Epithelial cell of prostate (primary cell): ENCODE measurements around the gene CTIF.
"Not testable (repeated sequence)": the region's sequence is repeated elsewhere in the genome, so short reads cannot be mapped to it uniquely, and the experiment has no call there.

Source experiments
- DNase-seq: peaks from one replicate; pipeline ENCODE4 v3.0.0-alpha.2; 2011; ENCODE audit warnings: low read depth, low spot score
- H3K27ac ChIP-seq: fragments of 450-650 bp; 2 replicates; pipeline ENCODE4 v1.5.1; 2017; ENCODE audit warnings: mild to moderate bottlenecking

CTIF gene

DNA sequence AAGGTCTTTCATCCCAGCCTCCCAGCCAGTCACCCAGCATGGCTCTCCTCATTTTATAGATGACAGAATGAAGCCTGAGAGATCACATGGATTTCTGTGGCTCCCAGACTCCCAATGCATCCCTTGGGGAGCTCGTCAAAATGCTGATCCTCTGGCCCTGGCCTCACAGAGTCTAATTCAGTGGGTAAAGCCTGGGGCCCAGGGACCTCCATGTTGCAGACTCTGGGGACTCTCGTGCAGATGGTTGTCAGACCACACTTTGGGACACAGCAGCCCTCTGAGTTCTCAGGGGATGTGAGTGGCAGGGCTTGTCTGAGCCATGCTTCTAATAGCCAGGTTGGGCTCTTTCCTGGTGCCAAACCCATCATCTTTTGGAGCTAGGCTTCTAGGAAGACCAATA is 97.0 kb downstream of the CTIF start:
- no peak for DNase-seq
- no peak overlapping the region for H3K27ac ChIP-seq

DNA sequence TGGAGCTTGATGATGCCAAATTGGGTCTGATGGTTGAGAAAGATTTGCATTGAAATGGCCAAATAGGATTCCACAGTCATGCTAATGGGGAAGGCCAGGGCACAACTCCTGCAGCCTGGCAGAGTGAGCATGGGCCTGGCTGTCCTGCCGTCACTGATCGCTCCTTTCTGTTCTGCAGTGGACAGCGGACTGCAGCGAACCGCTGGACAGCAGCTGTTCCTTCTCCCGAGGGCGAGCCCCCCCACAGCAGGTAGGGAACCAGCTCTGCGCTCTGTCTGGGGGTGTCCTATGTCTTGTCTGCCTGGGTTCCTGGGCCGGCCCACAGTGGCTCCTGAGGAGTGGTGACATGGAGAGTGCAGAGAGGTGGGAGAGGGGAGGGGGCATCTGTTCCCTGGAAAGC is 97.6 kb downstream of the CTIF start:
- DNase-seq: no peak
- H3K27ac ChIP-seq: no peak overlapping the region

DNA sequence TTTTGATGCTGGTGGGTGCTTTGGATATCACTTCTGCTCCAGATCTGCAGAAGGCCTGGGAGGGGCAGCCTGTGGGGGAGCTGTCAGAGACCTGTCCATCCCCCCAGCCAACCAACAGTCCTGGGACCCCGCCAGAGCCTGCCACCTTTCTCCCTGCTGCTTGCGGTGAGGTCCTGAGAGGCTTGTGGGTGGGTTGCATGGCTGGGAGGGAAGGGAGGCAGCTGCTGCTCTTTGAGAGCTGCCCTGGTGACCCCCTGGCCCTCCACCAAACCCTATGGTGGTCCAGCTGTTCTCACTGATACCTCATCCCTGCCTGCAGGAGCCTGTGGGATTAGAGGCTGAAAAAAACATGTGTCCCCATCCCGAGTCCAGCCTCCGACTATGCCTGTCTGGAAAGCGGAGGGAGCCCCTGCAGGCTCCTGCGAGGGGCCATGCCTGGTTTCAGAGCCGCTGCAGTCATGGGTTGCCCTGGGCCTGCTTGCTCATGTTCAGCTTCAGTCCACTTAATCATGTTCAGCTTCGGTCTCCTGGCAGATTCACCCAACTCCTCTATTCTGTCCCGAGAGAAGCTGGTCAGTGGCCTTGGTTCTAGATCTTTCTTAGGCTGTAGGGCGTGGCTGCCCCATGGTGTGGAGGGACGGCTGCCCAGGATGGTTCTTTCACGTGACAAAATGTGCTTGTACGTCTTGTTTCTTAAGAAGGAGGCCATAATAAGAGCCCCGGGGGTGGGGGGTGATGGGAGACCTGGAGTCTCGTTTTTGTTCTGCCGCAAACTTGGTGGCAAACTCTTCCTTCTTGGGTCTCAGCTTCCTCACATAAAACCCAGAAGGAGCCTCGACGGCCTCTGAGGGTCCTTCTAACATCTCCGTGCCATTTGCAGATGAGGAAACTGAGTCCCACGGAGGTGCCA is 98.5 kb downstream of the CTIF start:
- no peak overlapping the region for H3K27ac ChIP-seq
- DNase-seq: no peak

DNA sequence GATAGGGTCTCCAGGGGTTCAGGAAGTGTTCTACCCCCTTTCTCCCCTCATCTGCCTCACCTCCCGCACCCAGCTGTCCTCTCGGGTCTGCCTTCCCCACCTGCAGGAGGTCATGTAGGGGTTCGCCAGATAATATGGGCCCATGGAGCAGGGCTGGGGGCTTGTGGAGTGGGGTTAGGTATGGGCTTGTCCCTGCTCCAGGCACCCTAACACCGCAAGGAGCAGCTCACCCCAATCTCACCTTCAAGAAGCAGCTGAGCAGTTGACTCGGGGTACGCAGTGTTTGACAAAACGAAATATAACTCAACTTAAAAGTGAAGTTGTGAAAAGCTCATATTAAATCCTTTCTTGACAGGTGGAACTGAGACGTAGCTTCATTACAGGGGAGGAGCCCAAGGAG is 99.6 kb downstream of the CTIF start:
- no peak for DNase-seq
- no peak overlapping the region for H3K27ac ChIP-seq

DNA sequence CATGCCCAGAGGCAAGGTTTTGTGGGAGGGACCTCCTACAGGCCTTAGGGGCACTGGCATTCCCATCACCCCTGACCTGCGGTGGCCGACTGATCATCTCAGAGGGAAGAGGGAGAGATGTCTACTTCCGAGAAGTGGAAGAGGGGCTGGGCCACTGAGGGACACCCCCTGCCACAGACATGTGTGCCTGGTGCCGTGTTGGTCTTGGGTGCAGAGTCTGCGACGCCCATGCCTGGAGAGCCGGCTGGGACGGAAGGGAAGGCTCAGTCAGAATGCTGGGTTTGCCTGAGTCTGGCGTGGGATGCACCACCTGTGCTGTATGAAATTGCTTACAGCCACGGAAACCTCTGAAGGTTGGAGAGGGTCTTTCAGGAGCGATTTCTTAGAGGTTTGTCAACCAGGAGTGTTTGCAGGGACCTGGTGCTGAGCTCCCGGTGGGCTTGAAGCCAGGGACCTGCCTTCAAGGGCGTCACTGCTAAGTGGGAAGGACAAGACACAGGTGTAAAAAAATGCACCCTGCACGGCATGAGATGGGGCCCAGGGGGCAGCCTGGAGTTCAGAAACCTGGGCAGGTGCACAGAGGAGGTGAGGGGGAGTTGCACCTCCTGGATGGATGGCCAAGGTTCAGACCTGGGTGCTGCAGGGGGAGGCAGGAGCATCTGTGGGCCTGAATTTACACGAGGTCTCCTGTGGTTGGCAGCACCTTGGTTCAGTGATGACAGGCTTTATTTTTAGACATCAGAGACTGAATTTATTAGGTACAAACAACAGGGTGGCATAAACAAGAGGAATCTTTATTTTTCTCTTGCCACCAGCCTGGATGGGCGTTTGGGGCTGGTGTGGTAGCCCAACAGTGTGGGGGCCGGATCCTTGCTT is 100.3 kb downstream of the CTIF start:
- DNase-seq: no peak
- no peak overlapping the region for H3K27ac ChIP-seq

DNA sequence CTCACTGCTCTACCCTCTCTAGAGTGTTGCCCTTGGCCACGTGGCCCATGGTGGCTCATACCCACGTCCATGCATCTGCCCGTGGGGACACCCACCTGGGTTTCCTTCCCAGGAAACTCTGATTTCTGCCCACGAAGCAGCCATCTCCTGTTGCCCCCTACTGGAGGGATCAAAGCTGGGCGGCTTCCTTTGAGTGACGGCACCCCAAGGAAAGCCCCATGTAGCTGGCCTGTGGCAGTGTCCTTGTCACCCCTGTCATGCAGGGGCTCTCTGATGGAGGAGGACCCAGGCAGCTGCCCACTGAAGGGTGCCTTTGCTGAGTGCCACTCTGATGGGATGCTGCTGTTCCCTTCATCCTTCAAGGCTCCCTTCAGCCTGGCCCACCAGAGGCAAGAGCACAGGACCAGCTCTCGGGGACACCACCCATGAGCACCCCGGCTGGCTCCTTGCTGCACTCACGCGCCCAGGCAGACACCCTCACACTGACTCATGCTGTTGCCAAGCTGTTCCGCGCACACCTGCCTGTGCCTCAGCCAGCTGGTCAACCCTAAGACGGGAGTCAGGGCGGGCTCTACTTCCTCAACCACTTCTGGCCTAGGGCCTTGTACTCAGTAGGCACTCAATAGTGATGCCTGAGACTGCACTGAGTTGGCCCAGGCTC is 101.1 kb downstream of the CTIF start:
- peak; percentile 45 for DNase-seq
- no peak overlapping the region for H3K27ac ChIP-seq

DNA sequence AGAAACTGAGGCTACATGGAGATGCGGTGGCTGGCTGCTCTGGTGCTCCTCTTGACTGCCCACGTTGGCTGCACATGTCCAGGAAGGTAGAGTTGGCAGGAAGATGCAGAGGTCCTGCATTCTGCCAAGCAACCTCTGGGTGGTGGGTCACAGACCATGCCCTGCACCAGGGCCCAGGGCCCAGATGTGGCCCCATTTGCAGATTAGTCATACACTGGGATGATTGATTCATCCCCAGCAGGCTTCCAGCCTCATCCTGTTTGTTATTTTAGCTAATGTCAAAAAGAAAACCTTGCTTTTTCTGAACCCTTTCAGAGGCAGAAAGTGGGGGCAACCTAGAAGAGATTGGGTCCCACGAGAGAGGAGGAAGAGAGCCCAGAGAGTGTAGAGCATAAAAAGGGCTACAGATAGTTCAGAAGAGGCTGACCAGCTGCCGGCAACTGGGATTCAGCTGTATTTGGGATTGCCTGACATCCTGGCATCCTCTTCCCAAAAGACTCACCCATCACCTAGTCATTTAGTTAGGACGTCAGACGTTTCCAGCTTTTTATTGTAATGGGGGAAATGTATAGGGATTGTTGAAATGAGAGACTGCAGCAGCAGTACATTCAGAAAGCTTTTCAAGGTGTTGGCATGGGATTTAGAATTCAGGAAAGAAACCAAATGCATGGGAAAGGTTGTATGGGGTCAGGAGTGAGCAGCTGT is 101.9 kb downstream of the CTIF start:
- DNase-seq: no peak
- H3K27ac ChIP-seq: no peak overlapping the region

DNA sequence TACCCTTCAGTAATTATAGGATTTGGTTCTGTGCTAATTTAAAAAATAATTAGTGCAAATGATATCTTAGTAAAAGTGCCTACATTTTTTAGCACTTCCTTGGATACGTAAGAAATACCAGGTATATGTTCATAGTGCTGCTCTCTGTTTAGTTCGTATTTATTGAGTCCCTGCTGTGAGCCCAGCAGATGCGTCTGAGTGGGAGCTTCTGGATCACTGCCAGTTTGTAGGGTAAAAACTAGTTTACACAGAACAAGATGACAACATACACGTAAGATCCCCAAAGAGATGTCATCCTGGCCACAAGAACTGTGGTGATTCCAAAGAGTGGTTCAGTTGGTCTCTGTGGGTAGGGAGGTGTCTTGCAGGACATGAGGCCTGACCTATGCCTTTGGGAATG is 103.2 kb downstream of the CTIF start:
- H3K27ac ChIP-seq: no peak overlapping the region
- DNase-seq: no peak

DNA sequence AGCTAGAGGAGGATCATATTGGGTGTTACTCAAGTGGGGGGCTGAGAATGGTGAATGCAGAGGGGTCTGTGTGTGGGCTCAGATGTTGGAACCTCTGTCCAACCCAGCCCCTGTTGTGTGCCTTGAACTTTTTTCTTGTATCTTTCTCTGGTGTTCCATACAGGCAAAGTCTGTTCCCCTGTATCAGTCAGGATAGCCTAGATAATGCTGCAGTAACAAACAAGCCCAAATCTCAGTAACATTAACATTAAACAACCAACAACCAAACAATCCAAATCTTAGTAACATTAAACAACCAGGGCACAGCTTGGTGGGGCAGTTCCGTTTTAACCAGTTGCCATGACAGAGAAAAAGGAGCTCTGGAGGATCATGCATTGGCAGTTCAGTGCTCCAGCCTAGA is 103.7 kb downstream of the CTIF start:
- DNase-seq: no peak
- no peak overlapping the region for H3K27ac ChIP-seq

DNA sequence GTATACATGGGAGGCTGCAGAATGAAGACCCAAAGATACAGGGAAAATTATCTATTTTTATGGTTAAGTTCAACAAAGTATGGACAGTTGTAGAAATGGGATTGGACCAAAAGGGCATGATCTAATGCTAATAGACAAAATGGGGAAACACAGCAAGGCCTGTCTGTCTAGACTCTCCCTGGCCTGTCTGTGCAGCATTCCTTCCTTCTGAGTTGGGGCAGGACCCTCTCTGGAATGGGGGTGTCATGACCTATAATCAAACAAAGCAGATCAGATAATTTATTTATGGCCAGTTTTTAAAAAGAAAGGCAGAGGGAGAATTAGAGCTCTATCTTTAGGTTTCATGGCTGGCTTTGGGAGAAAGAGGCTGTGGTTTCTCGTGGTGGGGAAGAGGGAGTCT is 104.4 kb downstream of the CTIF start:
- no peak overlapping the region for H3K27ac ChIP-seq
- DNase-seq: no peak

DNA sequence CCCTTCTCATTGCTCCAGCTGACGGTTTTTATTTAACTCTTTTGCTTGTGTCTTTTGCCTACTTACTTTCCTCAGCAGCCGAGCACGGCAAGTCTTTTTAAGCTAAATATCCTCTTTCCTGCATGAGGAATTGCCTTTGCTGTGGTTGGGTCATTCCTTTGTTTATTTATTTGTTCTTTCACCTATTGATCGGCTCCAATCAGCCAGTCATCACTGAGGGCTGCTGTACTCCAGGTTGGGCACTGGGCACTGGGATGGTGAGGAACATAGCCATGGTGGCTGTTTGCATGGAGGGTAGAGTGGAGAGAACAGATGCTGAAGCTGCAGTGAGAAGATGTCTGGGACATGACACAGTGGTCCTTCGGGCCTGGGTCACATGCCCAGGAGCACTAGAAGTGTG is 105.2 kb downstream of the CTIF start:
- no peak overlapping the region for H3K27ac ChIP-seq

DNA sequence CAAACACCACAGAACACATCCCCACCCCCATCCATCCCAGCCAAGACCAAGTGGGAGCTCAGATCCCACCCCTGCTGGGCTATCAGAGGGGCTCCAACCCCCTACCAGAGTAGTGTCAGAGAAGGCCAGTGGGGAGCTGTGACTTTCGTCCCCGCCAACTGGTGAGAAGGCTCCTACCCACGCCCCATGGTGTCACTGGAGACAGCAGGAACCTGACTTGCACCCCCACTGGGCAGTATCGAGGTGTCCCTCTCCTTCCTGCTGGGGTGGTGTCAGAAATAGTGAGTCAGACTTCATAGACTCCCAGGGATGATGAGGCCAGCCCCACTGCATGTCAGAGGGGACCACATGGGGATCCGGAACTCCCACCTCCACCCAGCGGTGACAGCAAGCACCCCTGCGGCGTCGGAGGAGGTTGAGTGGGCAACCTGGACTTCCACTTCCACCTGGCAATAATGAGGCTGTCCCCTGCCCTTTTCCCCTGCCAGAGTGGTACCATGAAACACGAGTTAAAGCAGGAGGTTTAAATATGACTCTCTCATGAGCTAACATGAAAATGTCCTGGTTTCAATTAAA is 106.7 kb downstream of the CTIF start:
- H3K27ac ChIP-seq: no peak overlapping the region
- DNase-seq: no peak

More for the DNA sequence above, 105.2 kb downstream of the CTIF start:
- DNase-seq: no peak

DNA sequence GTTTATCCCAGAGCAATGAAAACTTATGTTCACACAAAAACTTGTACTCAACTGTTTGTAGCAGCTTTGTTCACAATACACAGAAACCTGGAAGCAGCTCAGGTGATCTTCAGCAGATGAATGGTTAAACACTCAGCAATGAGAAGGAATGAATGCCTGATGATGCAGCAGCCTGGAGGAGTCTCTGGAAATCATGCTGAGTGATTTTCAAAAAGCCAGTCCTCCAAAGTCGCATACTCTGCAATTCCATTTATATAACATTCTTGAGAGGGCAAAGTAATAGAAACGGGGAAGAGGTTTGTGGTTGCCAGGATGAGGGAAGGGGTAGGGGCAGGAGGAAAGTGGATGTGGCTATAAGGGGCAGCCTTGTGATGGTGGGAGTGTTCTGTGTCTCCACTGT is 108.1 kb downstream of the CTIF start:
- DNase-seq: no peak
- no peak overlapping the region for H3K27ac ChIP-seq

DNA sequence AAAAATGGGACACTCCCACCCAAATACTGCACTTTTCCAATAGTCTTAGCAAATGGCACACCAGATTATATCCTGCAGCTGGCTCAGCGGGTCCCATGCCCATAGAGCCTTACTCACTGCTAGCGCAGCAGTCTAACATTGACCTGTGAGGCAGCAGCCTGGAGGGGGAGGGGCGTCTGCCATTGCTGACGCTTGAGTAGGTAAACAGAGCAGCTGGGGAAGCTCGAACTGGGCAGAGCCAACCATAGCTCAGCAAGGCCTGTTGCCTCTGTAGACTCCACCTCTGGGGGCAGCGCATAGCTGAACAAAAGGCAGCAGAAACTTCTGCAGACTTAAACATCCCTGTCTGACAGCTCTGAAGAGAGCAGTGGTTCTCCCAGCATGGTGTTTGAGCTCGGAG is 110.4 kb downstream of the CTIF start:
- no peak for DNase-seq
- H3K27ac ChIP-seq: no peak overlapping the region

DNA sequence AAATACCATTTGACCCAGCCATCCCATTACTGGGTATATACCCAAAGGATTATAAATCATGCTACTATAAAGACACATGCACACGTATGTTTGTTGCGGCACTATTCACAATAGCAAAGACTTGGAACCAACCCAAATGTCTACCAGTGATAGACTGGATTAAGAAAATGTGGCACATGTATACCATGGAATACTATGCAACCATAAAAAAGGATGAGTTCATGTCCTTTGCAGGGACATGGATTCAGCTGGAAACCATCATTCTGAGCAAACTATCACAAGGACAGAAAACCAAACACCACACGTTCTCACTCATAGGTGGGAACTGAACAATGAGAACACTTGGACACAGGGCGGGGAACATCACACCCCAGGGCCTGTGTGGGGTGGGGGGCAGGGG is 115.8 kb downstream of the CTIF start:
- not testable (repeated sequence) for DNase-seq, H3K27ac ChIP-seq

DNA sequence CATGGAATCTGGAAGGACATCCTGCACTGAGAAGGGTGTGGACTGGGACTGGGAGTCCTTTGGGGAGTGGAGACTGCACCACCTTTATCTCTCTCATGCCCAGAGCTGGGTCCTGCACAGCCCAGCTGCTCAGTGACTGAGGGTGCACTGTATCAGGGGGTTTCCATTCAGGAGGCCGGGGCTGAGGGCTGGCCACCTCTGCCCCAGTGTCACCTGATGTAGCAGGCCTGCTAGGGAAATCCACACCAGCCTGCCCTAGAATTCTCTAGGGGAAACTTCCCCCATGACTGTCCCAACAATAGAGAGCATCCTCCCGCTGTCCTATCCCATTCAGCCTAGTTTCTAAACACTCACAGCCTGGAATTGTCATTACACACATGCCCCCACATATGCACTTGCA is 116.7 kb downstream of the CTIF start:
- DNase-seq: no peak
- H3K27ac ChIP-seq: no peak overlapping the region

DNA sequence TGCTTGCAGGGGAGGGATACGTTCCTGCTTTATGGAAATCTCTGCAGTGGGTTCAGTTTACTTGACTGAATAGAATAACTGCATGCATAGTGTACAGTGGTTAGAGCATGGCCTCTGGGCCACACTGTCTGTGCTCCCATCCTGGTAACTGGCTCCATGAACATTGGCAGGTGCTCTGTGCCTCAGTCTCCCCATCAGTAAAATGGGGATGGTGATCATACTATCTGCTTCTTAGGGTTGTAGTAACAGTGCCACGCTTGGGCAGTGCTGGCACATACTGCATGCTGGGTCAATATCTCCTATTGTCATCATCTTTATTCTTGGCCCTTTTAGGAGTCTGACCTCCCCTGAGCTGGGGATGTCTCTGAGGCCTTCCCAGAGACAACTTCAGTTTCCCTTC is 117.3 kb downstream of the CTIF start:
- no peak for DNase-seq
- no peak overlapping the region for H3K27ac ChIP-seq

DNA sequence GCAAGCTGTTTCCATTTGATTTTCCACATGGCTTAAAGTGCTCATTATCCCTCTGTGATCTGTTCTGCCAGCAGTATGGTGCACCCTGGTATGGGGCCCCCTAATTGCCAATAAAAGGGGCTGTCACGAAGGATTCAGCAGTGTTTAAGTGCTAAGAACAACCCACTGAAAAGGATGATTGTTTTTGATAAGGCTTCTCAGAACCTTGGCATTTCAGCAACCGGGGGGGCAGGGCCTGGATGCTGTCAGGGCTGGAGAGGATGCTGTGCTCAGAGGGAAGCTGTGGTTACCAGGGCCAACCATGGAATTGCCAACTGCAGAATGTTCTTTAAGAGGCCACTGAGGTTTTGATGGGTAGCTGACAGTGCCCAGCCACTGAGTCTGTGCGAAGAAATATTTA is 117.8 kb downstream of the CTIF start:
- no peak overlapping the region for H3K27ac ChIP-seq
- DNase-seq: no peak

DNA sequence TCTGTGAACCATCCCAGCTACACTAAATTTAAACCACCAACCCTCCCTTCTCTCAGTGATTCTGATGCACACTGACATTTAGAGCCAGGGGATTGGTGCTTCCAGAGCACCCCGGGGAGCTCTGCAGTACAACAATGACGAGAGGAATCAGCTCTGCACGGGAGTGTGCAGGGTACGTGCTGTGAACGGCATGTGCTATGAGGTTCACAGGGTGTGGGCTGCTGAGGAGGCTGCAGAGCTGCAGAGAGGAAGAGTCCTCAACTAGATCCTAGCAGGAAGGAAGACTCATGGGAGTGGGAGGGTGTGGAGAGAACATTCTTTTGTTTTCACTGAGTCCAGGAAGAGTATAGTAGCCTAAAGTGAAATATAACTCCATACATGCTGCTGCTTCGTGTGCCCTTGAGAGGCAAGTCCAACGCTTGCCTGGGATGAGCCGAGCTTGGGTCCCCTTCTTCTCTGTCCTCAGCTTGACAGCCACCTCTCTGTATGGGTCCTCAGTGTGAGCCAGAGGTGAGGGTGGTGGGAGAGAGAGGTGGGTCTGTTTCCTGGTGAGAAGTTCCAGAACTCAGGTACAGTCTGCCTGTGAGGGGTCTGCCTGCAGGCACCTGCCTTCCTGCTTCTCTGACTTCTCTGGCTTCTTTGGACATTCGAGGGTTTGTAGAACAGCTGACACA is 118.8 kb downstream of the CTIF start:
- DNase-seq: no peak
- no peak overlapping the region for H3K27ac ChIP-seq
